ENCODE measurements around the gene RPSA. TPM values are rescaled to one million over a fixed set of nuclear protein-coding genes. Genes with fewer than 3 reads are reported as not detected.
"Not testable (repeated sequence)": the region's sequence is repeated elsewhere in the genome, so short reads cannot be mapped to it uniquely, and the experiment has no call there.

The RPSA gene
- 629 TPM for total RNA-seq (ENCODE audit: insufficient read depth, low replicate concordance)

DNA sequence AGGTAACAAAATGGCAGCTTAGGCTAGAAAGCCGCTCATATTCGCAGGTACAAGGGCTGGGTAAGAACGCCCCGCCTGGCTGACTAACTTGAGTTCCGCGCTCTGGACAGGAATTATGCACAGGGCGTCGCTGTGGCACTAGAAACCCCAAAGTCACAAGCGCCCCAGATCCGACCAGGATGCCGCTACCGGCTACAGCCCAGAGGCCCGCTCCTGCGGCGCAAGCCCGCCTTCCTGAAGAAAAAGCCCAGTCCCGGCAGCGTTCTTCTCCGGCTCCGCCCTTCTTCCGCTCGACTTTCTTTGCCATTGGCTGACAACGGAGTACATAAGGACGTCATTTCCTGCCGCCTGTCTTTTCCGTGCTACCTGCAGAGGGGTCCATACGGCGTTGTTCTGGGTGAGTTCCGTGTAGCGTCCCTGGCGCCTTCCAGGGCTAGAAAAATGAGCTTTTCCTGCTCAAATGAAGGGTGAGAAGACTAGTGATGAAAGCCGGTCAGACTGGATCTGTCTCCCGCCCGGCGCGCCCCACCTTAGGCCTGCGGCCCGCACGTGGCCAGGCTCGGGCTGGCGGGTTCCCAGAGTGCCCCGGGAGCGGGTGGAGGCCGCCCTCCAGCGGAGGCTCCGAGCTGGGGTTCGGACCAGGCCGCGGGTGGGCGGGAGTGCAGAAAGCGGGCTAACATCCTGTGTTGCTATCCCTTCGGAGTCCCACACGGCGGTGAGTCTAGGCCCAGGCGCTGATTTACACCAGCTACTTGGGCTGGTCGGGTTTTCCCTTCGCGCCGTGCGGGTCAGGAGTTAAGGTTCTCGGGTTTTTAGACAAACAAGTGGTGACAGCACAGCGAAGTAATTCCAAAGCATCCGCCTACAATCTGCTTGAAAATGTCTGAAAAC is at the start of gene RPSA:
Gene RPSA (plus strand): TSS at position 353 of the 891 bp plus-strand sequence. CDS start 934 bp downstream, outside the sequence.
- DNase-seq (ENCODE audit: low spot score): peak; percentile 98

DNA sequence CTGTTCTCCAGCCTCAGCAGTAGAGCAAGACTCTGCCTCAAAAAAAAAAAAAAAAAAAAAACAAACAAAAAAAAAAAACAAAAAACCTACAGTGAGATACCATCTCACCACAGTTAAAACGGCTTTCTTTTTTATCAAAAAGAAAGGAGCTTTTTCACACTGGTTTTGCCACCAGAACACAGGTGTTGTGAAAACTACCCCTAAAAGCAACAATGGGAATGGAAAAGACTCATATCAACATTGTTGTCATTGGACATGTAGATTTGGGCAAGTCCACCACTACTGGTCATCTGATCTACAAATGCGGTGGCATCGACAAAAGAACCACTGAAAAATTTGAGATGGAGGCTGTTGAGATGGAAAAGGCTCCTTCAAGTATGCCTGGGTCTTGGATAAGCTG is 48.2 kb upstream of the RPSA start:
- DNase-seq (ENCODE audit: low spot score): no peak

DNA sequence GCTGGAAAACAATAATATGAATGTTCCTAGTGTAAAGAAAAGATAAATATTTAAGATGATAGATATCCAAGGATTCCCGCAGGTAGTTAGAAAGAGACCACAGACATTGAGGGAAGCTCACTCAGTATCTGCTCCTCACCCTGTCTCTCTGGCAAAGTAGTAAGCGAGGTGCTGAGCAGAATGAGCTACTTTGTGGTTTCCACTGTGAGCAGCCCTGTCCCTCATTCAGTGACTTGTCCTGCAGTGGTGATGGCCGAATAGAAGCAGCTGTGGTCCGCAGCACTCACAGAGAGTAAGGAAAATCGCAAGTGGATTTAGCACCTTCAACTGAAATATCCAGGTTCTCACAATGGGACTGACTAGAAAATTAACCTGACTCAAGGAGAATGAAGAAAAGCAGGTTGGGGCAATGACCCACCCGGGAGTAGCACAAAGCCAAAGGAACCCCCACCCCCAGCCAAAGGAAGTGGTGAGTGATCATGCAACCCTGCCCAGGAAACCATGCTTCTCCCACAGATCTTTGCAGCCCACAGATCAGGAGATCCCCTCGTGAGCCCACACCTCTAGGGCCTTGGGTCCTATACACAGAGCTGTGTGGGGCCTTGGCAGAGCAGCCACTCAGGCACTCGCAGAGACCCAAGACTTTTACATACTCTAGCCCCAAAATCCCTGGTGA is 45.1 kb upstream of the RPSA start:
- DNase-seq (ENCODE audit: low spot score): no peak

DNA sequence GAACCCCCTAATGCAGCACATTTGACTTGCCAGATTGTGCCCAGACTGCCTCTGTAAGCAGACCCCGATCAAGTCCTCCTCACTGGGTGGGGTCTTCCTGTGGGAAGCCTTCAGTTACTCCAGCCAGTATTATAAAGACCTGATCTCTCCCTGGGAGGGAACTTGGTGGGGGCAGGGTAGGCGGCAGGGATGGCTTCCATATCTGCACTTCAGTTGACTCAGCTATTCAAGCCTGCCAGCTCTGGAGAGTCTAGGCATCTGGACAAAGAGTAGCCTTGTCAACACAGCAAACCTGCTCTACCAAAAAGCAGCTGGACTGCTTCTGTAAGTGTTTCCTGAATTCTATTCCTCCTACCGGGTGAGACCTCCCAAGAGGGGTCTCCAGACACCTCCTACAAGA is 44.3 kb upstream of the RPSA start:
- DNase-seq (ENCODE audit: low spot score): no peak

DNA sequence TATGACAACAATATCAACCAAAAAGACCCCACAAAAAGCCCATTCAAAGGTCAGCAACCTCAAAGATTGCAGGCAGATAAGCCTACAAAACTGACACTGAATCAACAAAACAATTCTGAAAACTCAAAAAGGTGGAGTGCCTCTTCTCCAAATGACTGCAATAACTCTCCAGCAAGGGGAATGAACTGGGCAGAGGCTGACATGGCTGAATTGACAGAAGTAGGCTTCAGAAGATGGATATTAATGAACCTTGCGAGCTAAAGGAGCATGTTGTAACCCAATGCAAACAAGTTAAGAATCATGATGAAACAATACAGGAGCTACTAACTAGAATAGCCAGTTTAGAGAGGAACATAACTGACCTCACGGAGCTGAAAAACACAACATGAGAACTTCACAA is 43.7 kb upstream of the RPSA start:
- no peak for DNase-seq (ENCODE audit: low spot score)

DNA sequence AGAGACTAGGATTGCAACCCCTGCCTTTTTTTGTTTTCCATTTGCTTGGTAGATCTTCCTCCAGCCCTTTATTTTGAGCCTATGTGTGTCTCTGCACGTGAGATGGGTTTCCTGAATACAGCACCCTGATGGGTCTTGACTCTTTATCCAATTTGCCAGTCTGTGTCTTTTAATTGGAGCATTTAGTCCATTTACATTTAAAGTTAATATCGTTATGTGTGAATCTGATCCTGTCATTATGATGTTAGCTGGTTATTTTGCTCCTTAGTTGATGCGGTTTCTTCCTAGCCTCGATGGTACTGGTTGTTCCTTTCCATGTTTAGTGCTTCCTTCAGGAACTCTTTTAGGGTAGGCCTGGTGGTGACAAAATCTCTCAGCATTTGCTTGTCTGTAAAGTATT is 36.1 kb upstream of the RPSA start:
- not testable (repeated sequence) for DNase-seq (ENCODE audit: low spot score)

DNA sequence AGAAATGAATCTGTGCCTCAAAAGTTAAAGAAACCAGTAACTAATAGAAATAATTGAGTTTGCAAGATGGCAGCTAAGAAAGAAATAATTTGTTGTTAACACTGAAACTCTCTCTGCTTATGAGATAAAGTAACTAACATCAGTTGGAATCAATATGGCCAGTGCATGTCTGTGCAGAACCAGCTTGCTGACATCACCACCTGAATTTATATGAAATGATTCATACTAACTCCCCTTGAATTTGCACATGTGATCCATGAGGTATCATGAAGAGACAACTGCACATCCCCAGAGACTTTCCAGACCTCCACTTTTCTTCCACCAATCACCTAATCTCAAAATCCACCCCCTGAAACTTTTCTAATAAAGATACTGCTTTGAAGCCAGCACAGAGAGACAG is 33.7 kb upstream of the RPSA start:
- no peak for DNase-seq (ENCODE audit: low spot score)

DNA sequence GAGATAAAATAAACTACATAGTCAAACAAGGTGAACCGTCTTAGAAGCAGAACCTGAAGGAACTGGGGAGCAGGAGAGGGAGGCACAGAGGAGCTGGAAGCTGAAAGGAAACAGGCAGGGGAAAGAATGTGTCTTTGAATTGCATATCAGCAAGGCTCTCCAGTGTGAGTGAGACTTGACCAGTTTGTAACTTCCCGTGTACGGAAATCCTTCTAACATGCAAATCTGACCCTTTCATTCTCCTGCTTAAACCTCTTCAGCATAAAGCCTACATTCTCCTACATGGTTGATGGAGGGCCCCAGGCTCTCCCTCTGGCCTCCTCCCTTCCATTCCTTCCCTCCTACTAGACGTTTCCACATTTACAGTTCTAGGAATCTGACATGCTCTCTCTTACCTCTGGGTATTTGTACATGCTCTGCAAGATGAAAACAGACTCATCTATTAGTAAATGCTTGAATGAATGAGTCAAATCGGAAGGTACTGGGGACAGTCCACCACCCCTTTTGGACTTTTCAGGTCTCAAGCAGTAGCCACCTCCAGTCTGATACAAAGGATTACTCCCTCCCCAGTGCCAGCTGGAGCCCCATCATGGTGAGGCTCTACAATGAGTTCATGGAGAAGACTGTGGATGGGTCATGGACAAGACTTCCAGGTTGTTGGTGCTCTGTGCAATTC is 29.4 kb upstream of the RPSA start:
- DNase-seq (ENCODE audit: low spot score): no peak

DNA sequence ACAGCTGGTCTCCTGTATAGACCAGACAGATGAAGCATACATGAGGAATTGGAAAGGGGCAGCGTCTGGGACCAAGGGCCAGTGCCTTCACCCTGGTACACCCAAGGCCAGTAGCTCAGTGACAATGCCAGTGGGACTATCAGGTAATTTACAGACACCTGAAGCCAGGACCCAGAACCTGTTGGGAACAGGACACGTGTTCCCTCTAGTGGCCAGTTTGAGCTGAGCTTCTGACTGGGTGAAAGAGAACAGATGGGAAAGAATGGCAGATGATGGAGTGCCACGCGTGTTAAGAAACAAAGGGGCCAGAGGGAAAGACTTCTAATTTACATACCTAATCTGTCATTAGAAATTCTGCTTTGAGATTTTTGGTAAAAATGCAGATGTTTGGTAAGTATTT is 28.4 kb upstream of the RPSA start:
- no peak for DNase-seq (ENCODE audit: low spot score)

DNA sequence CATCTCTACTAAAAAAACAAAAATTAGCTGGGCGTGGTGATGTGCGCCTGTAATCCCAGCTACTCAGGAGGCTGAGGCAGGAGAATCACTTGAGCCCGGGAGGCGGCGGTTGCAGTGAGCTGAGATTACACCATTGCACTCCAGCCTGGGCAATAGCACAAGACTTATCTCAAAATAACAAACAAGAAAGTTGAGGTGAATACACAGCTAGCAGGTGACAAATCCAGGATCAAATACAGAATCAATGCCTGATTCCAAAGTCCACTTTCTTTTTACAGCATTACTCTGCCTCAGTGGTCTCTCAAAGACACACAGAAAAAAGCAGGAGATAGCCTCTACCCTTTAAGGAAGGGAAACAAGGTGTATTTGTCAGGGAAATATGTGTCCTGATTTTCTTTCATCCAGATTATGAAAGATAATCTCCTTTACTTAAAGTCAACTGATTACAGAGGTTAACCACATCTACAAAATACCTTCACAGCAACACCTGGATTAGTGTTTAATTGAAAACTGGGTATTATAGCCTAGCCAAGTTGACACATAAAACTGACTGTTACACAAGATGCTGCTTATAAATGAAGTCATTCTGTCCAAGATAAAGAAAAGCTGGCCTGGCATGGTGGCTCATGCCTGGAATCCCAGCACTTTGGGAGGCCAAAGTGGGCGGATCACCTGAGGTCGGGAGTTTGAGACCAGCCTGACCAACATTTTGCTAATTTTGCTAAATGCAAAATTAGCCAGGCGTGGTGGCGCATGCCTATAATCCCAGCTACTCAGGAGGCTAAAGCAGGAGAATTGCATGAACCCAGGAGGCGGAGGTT is 27.4 kb upstream of the RPSA start:
- DNase-seq (ENCODE audit: low spot score): no peak

DNA sequence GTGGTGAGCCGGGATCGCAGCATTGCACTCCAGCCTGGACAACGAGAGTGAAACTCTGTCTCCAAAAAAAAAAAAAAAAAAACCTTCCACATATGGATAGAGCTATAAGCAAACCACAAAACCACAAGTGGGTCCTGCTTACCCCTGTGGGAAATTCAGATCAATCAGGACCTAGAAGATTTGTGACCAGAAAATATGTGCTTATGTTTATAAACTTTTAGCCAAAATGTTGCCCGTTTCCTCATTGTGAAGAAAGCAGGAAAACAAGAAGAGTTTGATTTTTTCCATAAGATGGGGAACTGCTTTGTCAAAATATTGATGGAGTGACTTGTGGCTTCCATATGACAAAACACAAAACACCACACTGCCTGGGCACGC is 26.8 kb upstream of the RPSA start:
- DNase-seq (ENCODE audit: low spot score): no peak

DNA sequence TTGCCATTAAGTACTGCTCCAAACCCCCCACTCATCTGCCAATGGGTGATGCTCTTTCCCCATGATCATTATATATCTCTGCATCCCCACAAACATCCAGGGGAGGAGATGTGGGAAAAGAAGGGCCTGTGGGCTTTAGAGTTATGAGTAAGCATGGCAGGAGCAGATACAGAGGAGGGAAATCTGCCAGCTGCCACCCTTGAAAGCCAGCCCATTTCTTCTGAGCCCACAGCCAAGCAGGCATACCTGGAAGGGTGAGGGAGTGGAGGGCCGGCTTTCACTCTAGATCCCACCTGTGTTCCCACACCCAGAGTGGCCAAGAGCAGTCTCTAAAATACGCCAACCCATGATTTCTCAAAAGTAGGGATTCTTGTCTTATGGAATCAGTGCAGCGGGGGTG is 25.1 kb upstream of the RPSA start:
- DNase-seq (ENCODE audit: low spot score): no peak

DNA sequence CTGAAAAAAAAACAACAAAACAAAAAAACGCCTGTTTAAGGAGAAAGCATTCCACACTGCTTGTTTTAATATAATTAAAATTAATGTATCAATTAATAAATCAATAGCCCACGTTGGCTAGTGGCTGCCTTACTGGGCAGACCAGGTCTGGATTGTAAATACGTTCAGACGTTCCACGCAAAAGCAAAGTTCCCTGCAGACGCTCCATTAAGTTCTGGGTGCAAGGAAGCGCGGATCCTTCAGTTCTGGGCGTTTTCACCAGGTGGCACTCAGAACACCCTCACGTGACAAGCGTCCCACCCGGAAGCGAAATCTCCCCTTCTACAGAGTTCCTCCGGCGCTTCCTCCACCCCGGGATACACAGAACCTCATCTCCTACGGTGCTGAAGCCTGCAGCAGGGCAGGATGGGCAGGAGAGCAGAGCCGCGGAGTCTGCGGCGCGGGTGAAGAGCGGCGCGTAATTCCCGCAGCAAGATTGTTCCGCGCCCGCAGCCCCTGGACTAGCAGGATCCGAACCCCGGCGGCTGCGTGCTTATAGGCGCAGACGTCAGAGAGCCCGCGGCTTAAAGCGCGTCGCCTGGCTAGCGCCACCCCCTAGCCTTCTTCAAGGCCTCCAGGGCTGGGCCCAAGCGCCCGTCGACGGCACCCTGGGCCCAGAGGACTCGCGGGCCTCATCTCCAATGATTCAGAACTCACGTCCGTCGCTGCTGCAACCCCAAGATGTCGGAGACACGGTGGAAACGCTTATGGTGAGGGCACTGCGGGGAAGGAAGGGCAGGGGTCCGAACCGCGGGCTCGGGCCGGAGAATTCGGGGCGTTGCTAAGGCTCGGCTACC is 23.3 kb upstream of the RPSA start, which contains the start of gene SLC25A38:
Gene SLC25A38 (plus strand): TSS at position 326 of the 836 bp plus-strand sequence. CDS start 355 bp downstream, at position 681.
- DNase-seq (ENCODE audit: low spot score): peak; percentile 89

DNA sequence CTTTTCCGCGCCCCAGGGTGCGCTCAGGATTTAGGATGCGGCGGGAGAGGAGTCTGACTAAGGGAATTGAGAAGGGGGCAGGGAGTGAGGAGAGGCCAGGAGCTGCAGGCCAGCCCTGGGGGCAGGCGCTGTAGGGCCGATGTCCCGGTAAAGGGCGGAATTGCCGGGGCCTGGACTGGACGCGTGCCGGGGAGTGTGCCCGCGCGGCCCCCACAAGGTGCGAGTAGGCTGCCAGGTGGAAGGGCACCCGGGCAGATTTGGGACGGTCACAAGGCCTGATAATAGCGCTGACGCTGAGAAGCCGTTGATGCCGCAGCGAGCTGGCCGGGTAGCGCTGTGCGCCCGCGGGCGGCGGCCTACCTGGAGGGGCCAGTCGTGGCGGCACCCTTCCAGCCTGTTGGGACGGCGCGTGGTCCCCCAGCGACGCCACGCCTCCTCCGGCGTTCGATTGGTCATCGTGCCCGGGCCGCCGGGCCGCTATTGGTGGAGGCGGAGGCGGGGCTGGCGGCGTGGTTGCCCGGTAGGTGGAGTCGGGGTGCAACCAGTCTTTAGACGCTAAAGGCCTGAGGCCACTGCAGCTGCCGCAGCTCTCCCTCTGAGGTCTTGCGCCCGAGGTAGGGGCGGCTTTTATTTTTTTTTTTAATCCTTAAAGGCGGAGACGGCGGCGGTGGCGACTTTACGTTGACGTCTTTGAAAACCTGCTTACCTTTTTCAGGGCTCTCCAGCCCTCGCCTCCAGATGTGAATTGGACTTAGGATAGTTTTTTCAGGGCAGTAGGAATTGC is 22.4 kb upstream of the RPSA start:
- peak; percentile 95 for DNase-seq (ENCODE audit: low spot score)

DNA sequence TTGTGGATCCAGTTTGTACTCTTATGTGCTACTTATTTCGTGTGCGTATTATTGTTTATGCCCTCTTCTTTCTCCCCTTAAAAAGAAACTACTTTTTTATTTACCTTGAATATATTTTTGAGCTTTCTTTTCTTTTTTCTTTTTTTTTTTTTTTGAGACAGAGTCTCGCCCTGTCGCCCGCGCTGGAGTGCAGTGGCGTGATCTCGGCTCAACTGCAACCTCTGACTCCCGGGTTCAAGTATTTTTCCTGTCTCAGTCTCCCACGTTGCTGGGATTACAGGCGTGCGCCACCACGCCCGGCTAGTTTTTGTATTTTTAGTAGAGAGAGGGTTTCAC is 21.9 kb upstream of the RPSA start:
- DNase-seq (ENCODE audit: low spot score): no peak

DNA sequence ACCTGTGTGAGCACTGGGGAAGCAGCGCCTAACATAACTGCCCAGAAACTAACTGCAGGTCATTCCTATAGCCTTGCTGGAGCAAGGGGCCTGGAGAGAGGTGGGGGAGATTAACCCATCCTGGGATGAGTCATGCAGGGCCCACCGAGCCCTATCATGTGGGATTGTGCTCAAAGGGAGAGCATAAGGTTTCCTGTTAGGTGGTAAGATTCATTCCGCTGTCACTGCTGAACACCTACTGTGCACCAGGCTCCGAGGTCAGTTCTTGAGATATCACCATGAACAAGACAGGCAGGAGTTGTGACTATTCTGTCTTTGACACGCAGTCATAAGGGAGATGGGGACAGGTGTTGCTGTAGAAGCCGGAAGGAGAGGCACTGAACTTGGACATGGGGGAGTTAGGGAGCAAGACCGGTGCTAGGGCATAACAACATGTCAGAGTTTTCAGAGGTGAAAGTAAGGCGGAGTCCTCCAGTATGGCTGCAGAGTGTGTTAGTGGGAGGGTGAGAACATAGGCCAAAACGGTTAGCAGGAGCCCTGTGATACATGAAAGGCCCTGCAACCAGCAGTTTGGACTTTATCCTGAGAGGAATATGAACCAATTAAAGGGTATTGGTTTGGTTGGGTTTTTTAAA is 20.9 kb upstream of the RPSA start:
- no peak for DNase-seq (ENCODE audit: low spot score)

DNA sequence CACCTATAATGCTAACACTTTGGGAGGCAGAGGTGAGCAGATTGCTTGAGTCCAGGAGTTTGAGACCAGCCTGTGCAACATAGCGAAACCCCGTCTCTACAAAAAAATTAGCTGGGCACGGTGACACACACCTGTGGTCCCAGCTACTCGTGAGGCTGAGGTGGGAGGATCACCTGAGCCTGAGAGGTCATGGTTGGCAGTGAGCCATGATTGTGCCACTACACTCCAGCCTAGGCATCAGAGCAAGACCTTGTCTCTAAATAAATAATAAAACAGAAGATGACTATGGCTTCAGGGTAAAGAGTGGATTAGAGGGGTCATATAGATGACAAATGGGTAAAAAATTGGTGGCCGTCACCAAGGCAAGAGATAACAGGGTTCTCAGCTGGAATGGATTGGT is 20.2 kb upstream of the RPSA start:
- DNase-seq (ENCODE audit: low spot score): no peak

DNA sequence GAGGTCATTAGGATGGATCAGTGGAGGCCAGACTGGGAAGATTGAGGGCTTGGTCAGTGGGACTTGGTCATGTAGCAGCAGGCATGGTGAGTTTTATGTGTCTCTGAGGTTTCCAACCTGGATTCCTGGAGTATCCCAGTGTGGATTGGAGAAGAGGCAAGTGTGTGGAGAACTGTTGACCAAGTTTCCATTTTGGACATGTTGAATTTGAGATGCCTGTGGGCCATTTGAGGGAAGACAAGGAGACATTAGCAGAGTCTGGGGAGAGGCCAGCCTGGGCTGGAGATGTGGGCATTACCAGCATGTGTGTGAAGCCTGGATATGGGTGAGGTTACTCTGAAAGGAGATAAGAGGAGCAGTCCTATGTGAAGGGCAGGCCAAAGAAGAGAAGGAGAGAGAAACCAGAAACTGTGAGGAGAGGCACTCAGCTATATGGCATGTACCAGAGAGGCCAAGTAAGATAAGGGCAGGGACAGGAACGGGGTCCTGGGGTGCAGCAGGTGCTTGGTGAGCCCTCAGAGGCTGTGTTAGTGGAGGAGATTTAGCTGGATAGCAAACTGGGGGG is 19.0 kb upstream of the RPSA start:
- DNase-seq (ENCODE audit: low spot score): no peak

DNA sequence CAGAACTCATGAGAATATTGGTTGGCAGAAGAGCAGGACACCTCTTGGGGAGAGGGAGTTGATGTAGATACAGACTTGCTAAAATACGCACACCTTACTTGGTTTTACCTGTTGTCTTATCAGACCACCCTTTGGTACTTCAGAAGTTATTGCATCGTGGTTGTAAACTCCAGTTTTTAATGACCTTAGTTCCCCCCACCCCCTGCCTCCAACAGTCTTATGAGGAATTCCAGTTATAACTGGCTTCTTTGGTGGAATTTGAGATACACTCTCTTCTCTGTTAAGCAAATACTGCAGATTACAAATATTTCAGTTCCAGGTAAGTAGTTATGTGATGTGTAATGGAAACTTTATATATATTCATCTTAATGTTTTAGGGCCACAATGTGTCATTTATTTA is 18.4 kb upstream of the RPSA start:
- DNase-seq (ENCODE audit: low spot score): no peak
